Measurements from ENCODE around the gene VPS8. TPM values are rescaled to one million over a fixed set of nuclear protein-coding genes. Genes with fewer than 3 reads are reported as not detected.

VPS8 gene
- total RNA-seq, 2 donors from 2014 or later: 49.7 to 70.0 TPM

DNA sequence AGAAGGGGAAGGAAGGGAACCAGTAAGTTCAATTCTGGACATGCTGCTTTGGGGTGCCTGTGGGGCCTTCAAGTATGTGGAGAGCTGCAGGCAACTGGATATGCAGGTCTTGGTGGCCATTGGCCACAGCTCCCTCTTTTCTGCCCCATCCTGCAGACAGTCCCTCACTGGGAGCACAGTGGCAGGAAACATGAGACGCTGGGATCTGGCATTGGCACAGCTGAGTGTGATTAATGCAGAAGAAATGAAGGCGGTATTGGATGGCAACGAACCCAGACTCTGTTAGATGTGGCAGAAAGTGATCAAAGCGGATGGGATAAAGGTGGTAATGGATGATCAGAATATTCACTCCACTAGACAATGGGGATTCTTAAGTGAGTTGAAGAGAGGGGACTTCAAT is 23.2 kb upstream of the VPS8 start:
- Histone ChIP-seq H3K9me3 (ENCODE audit: control insufficient read depth, low read length) (no peaks in the 10 kb centered on the region), H3K9ac (ENCODE audit: extremely low read depth, low read length, poor library complexity, severe bottlenecking) (no peak overlapping the region), H3K4me3 (ENCODE audit: low read length) (no peak overlapping the region), H3K4me1 (ENCODE audit: control insufficient read depth, insufficient read depth, low read length) (peaks cover 4% of the 10 kb centered on the region), H3K36me3 (ENCODE audit: control insufficient read depth, insufficient read depth, low read length) (no peaks in the 10 kb centered on the region), H3K27ac (ENCODE audit: low read depth, low read length) (no peak overlapping the region), H3K27me3 (ENCODE audit: control insufficient read depth, insufficient read depth, low read length, poor library complexity, severe bottlenecking) (no peaks in the 10 kb centered on the region)
- no peaks in the 10 kb centered on the region for H3K36me3 Mint-ChIP-seq (ENCODE audit: low read depth)
- H3K4me1 Mint-ChIP-seq: peaks cover 15% of the 10 kb centered on the region
- no peak for TF ChIP-seq CTCF (conservative IDR thresholded peaks at IDR 0.05)
- 84 to 86% methylated on average over 4 of the region's 4 CpGs for WGBS, 2 experiments (ENCODE audit: insufficient coverage in 1 of 2, insufficient read length in 1 of 2)
- peak; percentile 22 for DNase-seq
- H3K27ac Mint-ChIP-seq: no peak overlapping the region
- H3K4me3 Mint-ChIP-seq: no peak overlapping the region
- no peaks in the 10 kb centered on the region for H3K9me3 Mint-ChIP-seq
- peaks cover 3% of the 10 kb centered on the region for H3K27me3 Mint-ChIP-seq (ENCODE audit: insufficient read depth)

GRCh38 chr3:184789314-184789998 is 22.5 kb upstream of the VPS8 start:
- Mint-ChIP-seq H3K4me3 (no peak overlapping the region), H3K9me3 (no peaks in the 10 kb centered on the region), H3K27ac (no peak overlapping the region), H3K36me3 (ENCODE audit: low read depth) (no peaks in the 10 kb centered on the region), H3K4me1 (peaks cover 15% of the 10 kb centered on the region), H3K27me3 (ENCODE audit: insufficient read depth) (peaks cover 3% of the 10 kb centered on the region)
- Histone ChIP-seq H3K9me3 (ENCODE audit: control insufficient read depth, low read length) (no peaks in the 10 kb centered on the region), H3K4me3 (ENCODE audit: low read length) (no peak overlapping the region), H3K36me3 (ENCODE audit: control insufficient read depth, insufficient read depth, low read length) (no peaks in the 10 kb centered on the region), H3K27ac (ENCODE audit: low read depth, low read length) (no peak overlapping the region), H3K4me1 (ENCODE audit: control insufficient read depth, insufficient read depth, low read length) (peaks cover 4% of the 10 kb centered on the region), H3K27me3 (ENCODE audit: control insufficient read depth, insufficient read depth, low read length, poor library complexity, severe bottlenecking) (no peaks in the 10 kb centered on the region), H3K9ac (ENCODE audit: extremely low read depth, low read length, poor library complexity, severe bottlenecking) (no peak overlapping the region)
- DNase-seq: peak; percentile 36
- 88 to 94% methylated on average over 5 of the region's 5 CpGs for WGBS, 2 experiments (ENCODE audit: insufficient coverage in 1 of 2, insufficient read length in 1 of 2)
- no peak for TF ChIP-seq CTCF (conservative IDR thresholded peaks at IDR 0.05)

DNA sequence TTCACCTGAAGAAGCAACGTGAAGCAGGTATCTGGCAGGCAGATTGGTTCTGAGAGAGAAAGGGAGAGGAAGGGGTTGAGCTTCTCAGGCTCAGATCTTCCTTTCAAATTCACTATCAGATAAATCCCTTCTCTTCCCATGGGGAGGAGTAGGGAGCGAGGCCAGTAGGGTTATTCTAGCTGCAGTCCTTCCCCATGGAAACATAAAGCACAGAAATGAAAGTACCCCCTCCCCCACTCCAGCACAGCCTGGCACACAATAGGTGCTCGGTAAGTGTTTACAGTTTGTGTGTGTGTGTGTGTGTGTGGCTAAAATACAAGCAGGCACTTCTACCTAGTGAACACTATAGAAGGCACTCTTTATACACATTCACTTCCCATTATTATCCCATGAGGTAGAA is 20.8 kb upstream of the VPS8 start:
- Histone ChIP-seq H3K9ac (ENCODE audit: extremely low read depth, low read length, poor library complexity, severe bottlenecking) (no peak overlapping the region), H3K36me3 (ENCODE audit: control insufficient read depth, insufficient read depth, low read length) (no peaks in the 10 kb centered on the region), H3K9me3 (ENCODE audit: control insufficient read depth, low read length) (no peaks in the 10 kb centered on the region), H3K4me3 (ENCODE audit: low read length) (no peak overlapping the region), H3K27me3 (ENCODE audit: control insufficient read depth, insufficient read depth, low read length, poor library complexity, severe bottlenecking) (no peaks in the 10 kb centered on the region), H3K27ac (ENCODE audit: low read depth, low read length) (no peak overlapping the region), H3K4me1 (ENCODE audit: control insufficient read depth, insufficient read depth, low read length) (peaks cover 4% of the 10 kb centered on the region)
- H3K4me3 Mint-ChIP-seq: no peak overlapping the region
- no peaks in the 10 kb centered on the region for H3K27me3 Mint-ChIP-seq (ENCODE audit: insufficient read depth)
- no peak overlapping the region for H3K27ac Mint-ChIP-seq
- no peak for TF ChIP-seq CTCF (conservative IDR thresholded peaks at IDR 0.05)
- DNase-seq: peak; percentile 46
- 60% methylated on average over 2 of the region's 3 CpGs; no CpG with 5 or more reads in 1 of the 2 experiments for WGBS, 2 experiments (ENCODE audit: insufficient coverage in 1 of 2, insufficient read length in 1 of 2)
- H3K4me1 Mint-ChIP-seq: peaks cover 22% of the 10 kb centered on the region
- no peaks in the 10 kb centered on the region for H3K36me3 Mint-ChIP-seq (ENCODE audit: low read depth)
- H3K9me3 Mint-ChIP-seq: no peaks in the 10 kb centered on the region
